ENCODE measurements around the gene CARD9. TPM values are rescaled to one million over a fixed set of nuclear protein-coding genes. Genes with fewer than 3 reads are reported as not detected.

Gene CARD9
- total RNA-seq, 1 donor from 2014 or later = 1.9 TPM

GRCh38 chr9:136318111-136318775 lies 55.2 kb downstream of the CARD9 start:
- TF ChIP-seq CTCF (IDR thresholded peaks at IDR 0.05; ENCODE audit: insufficient read depth, low read length, poor library complexity, severe bottlenecking) = no peak
- Histone ChIP-seq H3K27me3 (ENCODE audit: control insufficient read depth, insufficient read depth, low read length) (peaks cover 20% of the 10 kb centered on the region), H3K4me3 (ENCODE audit: low read depth, low read length) (no peak overlapping the region), H3K36me3 (ENCODE audit: control insufficient read depth, insufficient read depth, low read length) (no peaks in the 10 kb centered on the region)
- DNase-seq (ENCODE audit: low read depth) = no peak

- TF ChIP-seq CTCF (IDR thresholded peaks at IDR 0.05; ENCODE audit: insufficient read depth, low read length, poor library complexity, severe bottlenecking) = no peak
- no peaks in the 10 kb centered on the region for H3K36me3 ChIP-seq (ENCODE audit: control insufficient read depth, insufficient read depth, low read length)
These were observed 55.8 kb downstream of the CARD9 start for GRCh38 chr9:136317695-136318094.

DNA sequence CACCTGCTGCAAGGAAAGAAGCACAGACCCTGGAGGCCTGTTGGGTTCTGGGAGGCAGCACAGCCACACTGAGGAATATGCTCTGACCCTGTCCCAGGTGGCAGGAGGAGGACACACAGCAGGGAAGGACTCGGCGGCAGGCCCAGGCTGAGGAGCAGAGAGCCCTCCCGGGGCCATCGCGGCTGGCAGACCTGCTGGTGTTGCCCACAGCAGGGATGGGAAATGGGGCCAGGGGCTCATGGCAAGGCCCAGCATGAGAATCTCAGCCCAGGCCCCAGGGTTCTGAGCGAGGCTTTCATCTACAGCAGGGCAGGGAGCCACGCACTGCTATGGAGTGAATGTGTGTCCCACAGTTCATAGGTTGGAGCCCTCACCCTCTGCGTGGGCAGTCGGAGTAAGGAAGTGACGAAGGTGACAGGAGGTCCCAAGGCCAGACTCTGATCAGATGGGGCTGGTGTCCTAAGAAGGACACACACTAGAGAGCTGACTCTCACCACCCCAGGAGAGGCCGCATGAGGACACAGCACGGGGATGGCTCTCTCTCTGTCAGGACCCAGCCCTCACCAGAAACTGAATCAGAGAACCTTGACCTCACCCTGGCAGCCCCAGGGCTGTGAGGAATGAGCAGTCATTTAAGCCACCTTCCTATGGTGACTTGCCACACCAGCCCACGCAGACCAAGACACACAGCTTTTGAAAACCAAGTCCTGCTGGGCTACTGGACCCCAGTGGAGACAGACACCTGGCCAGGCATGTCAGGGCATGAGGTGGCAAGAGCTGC lies 56.4 kb downstream of the CARD9 start:
- Histone ChIP-seq H3K27me3 (ENCODE audit: control insufficient read depth, insufficient read depth, low read length) (peaks cover 11% of the 10 kb centered on the region), H3K36me3 (ENCODE audit: control insufficient read depth, insufficient read depth, low read length) (no peaks in the 10 kb centered on the region), H3K4me3 (ENCODE audit: low read depth, low read length) (no peak overlapping the region)
- TF ChIP-seq CTCF (IDR thresholded peaks at IDR 0.05; ENCODE audit: insufficient read depth, low read length, poor library complexity, severe bottlenecking) = no peak
- no peak for DNase-seq (ENCODE audit: low read depth)

More at GRCh38 chr9:136317695-136318094, 55.8 kb downstream of the CARD9 start:
- Histone ChIP-seq H3K4me3 (ENCODE audit: low read depth, low read length) (no peak overlapping the region), H3K27me3 (ENCODE audit: control insufficient read depth, insufficient read depth, low read length) (peaks cover 17% of the 10 kb centered on the region)
- DNase-seq (ENCODE audit: low read depth) = no peak

DNA sequence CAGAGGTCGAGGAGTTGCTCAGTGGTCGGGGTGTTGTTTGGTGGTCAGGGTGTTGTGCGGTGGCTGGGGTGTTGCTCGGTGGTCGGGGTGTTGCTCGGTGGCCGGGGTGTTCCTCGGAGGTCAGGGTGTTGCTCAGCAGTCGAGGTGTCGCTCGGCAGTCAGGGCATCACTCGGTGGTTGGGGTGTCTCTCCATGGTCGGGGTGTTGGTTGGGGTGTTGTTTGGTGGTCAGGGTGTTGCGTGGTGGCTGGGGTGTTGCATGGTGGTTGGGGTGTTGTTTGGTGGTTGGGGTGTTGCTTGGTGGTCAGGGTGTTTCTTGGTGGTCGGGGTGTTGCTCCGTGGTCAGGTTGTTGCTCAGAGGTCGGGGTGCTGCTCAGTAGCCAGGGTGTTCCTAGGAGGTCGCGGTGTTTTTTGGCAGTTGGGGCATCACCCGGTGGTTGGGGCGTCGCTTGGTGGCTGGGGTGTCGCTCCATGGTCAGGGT lies 57.2 kb downstream of the CARD9 start:
- no peak for DNase-seq (ENCODE audit: low read depth)
- no peak for TF ChIP-seq CTCF (IDR thresholded peaks at IDR 0.05; ENCODE audit: insufficient read depth, low read length, poor library complexity, severe bottlenecking)
- H3K36me3 ChIP-seq (ENCODE audit: control insufficient read depth, insufficient read depth, low read length) = no peaks in the 10 kb centered on the region
- no peak overlapping the region for H3K4me3 ChIP-seq (ENCODE audit: low read depth, low read length)
- peaks cover 5% of the 10 kb centered on the region for H3K27me3 ChIP-seq (ENCODE audit: control insufficient read depth, insufficient read depth, low read length)

DNA sequence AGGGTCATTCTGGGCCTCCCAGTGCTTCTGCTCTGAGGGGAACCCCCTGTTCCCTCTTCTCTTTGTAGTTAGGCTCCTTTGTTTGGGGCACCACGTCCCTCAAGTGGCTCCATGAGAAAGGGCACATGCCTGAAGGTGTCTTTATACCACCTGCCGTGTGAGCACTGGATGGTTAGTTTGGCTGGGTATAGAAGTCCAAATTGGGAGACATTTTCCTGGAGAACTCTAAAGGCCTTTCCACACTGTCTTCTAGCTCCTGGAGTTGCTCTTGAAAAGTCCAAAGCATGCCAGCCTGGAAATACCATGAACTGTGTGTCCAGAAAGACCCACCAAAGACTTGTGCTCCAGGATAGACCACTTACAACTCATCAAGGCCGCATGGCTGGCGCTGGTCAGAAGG lies 58.5 kb downstream of the CARD9 start:
- no peak for TF ChIP-seq CTCF (IDR thresholded peaks at IDR 0.05; ENCODE audit: insufficient read depth, low read length, poor library complexity, severe bottlenecking)
- Histone ChIP-seq H3K36me3 (ENCODE audit: control insufficient read depth, insufficient read depth, low read length) (no peaks in the 10 kb centered on the region), H3K4me3 (ENCODE audit: low read depth, low read length) (no peak overlapping the region), H3K27me3 (ENCODE audit: control insufficient read depth, insufficient read depth, low read length) (peaks cover 4% of the 10 kb centered on the region)
- DNase-seq (ENCODE audit: low read depth) = no peak

Measured in kidney epithelial cell (primary cell).